GM18508 (cell line): ENCODE measurements around the gene PDS5A.
"Not testable (repeated sequence)": the region's sequence is repeated elsewhere in the genome, so short reads cannot be mapped to it uniquely, and the experiment has no call there.

Experiments
- ATAC-seq: cut with Tn5 transposase; IDR thresholded peaks from one replicate; pipeline ENCODE4 v1.9.1; 2021; ENCODE audit warnings: moderate number of reproducible peaks; ENCODE audit not compliant: insufficient read depth, unreplicated experiment

PDS5A gene

GRCh38 chr4:39977489-39978377, at the start of gene PDS5A:
Gene PDS5A (minus strand): TSS chr4:39977911. CDS start chr4:39976577, 1,334 bp downstream.
- ATAC-seq: peak; percentile 56

- not testable (repeated sequence) for ATAC-seq
These were observed 46.3 kb upstream of the PDS5A start for GRCh38 chr4:40024049-40024448.

- ATAC-seq: not testable (repeated sequence)
These were observed 43.4 kb upstream of the PDS5A start for GRCh38 chr4:40021116-40021515.

- ATAC-seq: no peak
These were observed 42.5 kb upstream of the PDS5A start for GRCh38 chr4:40020221-40020620.

GRCh38 chr4:40016007-40016406, 38.3 kb upstream of the PDS5A start:
- ATAC-seq: no peak

- ATAC-seq: no peak
These were observed 26.3 kb upstream of the PDS5A start for GRCh38 chr4:40003986-40004385.

- ATAC-seq: no peak
These were observed 23.0 kb upstream of the PDS5A start for GRCh38 chr4:40000711-40001110.

- ATAC-seq: no peak
These were observed 21.1 kb upstream of the PDS5A start for GRCh38 chr4:39998659-39999345.

GRCh38 chr4:39996811-39997210, 19.1 kb upstream of the PDS5A start:
- no peak for ATAC-seq

GRCh38 chr4:39994406-39994805, 16.7 kb upstream of the PDS5A start:
- ATAC-seq: no peak

GRCh38 chr4:39989381-39989780, 11.7 kb upstream of the PDS5A start:
- ATAC-seq: not testable (repeated sequence)

GRCh38 chr4:39987485-39987884, 9.8 kb upstream of the PDS5A start:
- no peak for ATAC-seq

- ATAC-seq: no peak
These were observed 1.2 kb upstream of the PDS5A start for GRCh38 chr4:39978904-39979303.

- ATAC-seq: no peak
These were observed 666 bp upstream of the PDS5A start for GRCh38 chr4:39978378-39978775.

GRCh38 chr4:39976945-39977488, 694 bp downstream of the PDS5A start:
- ATAC-seq: no peak

GRCh38 chr4:39976141-39976944, 1.4 kb downstream of the PDS5A start:
- no peak for ATAC-seq

- ATAC-seq: no peak
These were observed 2.1 kb downstream of the PDS5A start for GRCh38 chr4:39975488-39976089.

- not testable (repeated sequence) for ATAC-seq
These were observed 4.7 kb downstream of the PDS5A start for GRCh38 chr4:39973052-39973451.

GRCh38 chr4:39970671-39971640, 6.8 kb downstream of the PDS5A start:
- ATAC-seq: no peak
